PC-9 (cell line): ENCODE measurements around the gene CREB3L1. TPM values are rescaled to one million over a fixed set of nuclear protein-coding genes. Genes with fewer than 3 reads are reported as not detected.
A peak's percentile ranks its signal among the peaks of the same experiment; 100 is the strongest.

Experiments used
- BruUV-seq: library from RNA; stranded (reverse); fragments of 400-500 nt; replicated peaks from 2 replicates; lab custom pipeline; 2021; lab: Mats Ljungman, UMichigan
- CTCF ChIA-PET: fragments of 300-600 bp; sonication (Branson Sonifier 250); formaldehyde crosslinking; loops from one replicate; lab custom pipeline; 2022; ENCODE audit warnings: antibody characterized with exemption; lab: Charles Lee
- POLR2A ChIA-PET: fragments of 300-600 bp; sonication (Branson Sonifier 250); formaldehyde crosslinking; loops from one replicate; lab custom pipeline; 2022; ENCODE audit warnings: antibody characterized with exemption; ENCODE audit not compliant: unreplicated experiment; lab: Charles Lee
- DNase-seq, 2 experiments: peaks; one replicate each; pipeline versions ENCODE4 v3.0.0 to v3.0.0-alpha.2; 2015 to 2022; ENCODE audit warnings: mixed read lengths in 1 of 2
- H2AFZ ChIP-seq: fragments of 200-600 bp; sonication (generic); 2 replicates; pipeline ENCODE4 v1.8.1; 2017; ENCODE audit warnings: antibody characterized with exemption
- H3F3A ChIP-seq: fragments of 200-600 bp; sonication (generic); 2 replicates; pipeline ENCODE4 v1.8.1; 2017; ENCODE audit warnings: antibody characterized with exemption, mild to moderate bottlenecking, low read depth; ENCODE audit not compliant: insufficient read depth
- H3K27ac ChIP-seq: fragments of 200-600 bp; sonication (generic); 2 replicates; pipeline ENCODE4 v1.6.1; 2016; ENCODE audit warnings: mixed run types
- H3K27me3 ChIP-seq: fragments of 200-600 bp; sonication (generic); 2 replicates; pipeline ENCODE4 v1.6.1; 2016; ENCODE audit warnings: low read depth, mixed run types; ENCODE audit not compliant: insufficient read depth
- H3K36me3 ChIP-seq: fragments of 200-600 bp; sonication (generic); 2 replicates; pipeline ENCODE4 v1.6.1; 2016; ENCODE audit warnings: low read depth, mixed run types
- H3K4me1 ChIP-seq: fragments of 200-600 bp; sonication (generic); replicated peaks from 2 replicates; pipeline ENCODE4 v1.6.1; 2016; ENCODE audit warnings: mixed run types; ENCODE audit not compliant: insufficient read depth
- H3K4me2 ChIP-seq: fragments of 200-600 bp; sonication (generic); 2 replicates; pipeline ENCODE4 v1.6.1; 2017; ENCODE audit warnings: mixed run types
- H3K4me3 ChIP-seq: fragments of 200-600 bp; sonication (generic); 2 replicates; pipeline ENCODE4 v1.6.1; 2016; ENCODE audit warnings: mixed run types
- H3K79me2 ChIP-seq: fragments of 200-600 bp; sonication (generic); 2 replicates; pipeline ENCODE4 v1.6.1; 2017; ENCODE audit warnings: low read depth, mixed run types
- H3K9me2 ChIP-seq: fragments of 200-600 bp; sonication (generic); 2 replicates; pipeline ENCODE4 v1.8.1; 2017; ENCODE audit warnings: mild to moderate bottlenecking; ENCODE audit not compliant: insufficient read depth
- H3K9me3 ChIP-seq: fragments of 200-600 bp; sonication (generic); 2 replicates; pipeline ENCODE4 v1.8.1; 2016; ENCODE audit warnings: low read depth; ENCODE audit not compliant: insufficient read depth
- H4K20me1 ChIP-seq: fragments of 200-600 bp; sonication (generic); 2 replicates; pipeline ENCODE4 v1.8.1; 2017; ENCODE audit not compliant: insufficient read depth
- CTCF ChIP-seq: fragments of 200-600 bp; sonication (generic); conservative IDR thresholded peaks from 2 replicates; pipeline ENCODE4 v1.6.1; 2017; ENCODE audit warnings: mixed run types, antibody characterized with exemption, mild to moderate bottlenecking, moderate library complexity
- EZH2 ChIP-seq: fragments of 200-600 bp; sonication (generic); IDR thresholded peaks from 2 replicates; pipeline ENCODE4 v1.8.0; 2017; ENCODE audit warnings: antibody characterized with exemption, low read depth
- intact Hi-C: fragments of 100-400 bp; cut with micrococcal nuclease; formaldehyde crosslinking; loops from one replicate; pipeline ENCODE4 v1.10.0; 2022; ENCODE audit not compliant: unreplicated experiment
- total RNA-seq: library from RNA; stranded (reverse); gene quantifications from 2 replicates; pipeline ENCODE4 v1.2.3, GENCODE V29; 2021

Gene CREB3L1
- total RNA-seq, 1 experiment from 2014 or later: 3.1 TPM

- Histone ChIP-seq H2AFZ (no peak overlapping the region), H3K79me2 (no peaks in the 10 kb centered on the region), H3K27me3 (no peaks in the 10 kb centered on the region), H4K20me1 (no peaks in the 10 kb centered on the region), H3K4me1 (peaks cover 30% of the 10 kb centered on the region), H3K27ac (no peak overlapping the region), H3K36me3 (no peaks in the 10 kb centered on the region), H3F3A (peaks cover 25% of the 10 kb centered on the region; the same call in 1 of the 2 replicates), H3K9me2 (no peaks in the 10 kb centered on the region), H3K4me3 (no peak overlapping the region), H3K9me3 (no peaks in the 10 kb centered on the region), H3K4me2 (no peak overlapping the region)
- no peak for DNase-seq
- no peak for TF ChIP-seq CTCF
- no peak for TF ChIP-seq EZH2
- intact Hi-C loops: no loop called here
- ChIA-PET CTCF (no interaction called here), POLR2A (interaction anchor here (0.6 kb wide), 1 partner anchor 49 kb away, joined by 3 read pairs; no protein-coding TSS in a partner anchor)
- no TSS peak for BruUV-seq
Observed at GRCh38 chr11:46290011-46290410, 12.5 kb downstream of the CREB3L1 start.

- no peak overlapping the region for H2AFZ ChIP-seq
- intact Hi-C loops: no loop called here
- no peaks in the 10 kb centered on the region for H3K36me3 ChIP-seq
- H3K4me3 ChIP-seq: no peak overlapping the region
- H3K27me3 ChIP-seq: no peaks in the 10 kb centered on the region
- no peak overlapping the region for H3K27ac ChIP-seq
- H4K20me1 ChIP-seq: no peaks in the 10 kb centered on the region
- H3K79me2 ChIP-seq: no peaks in the 10 kb centered on the region
- no TSS peak for BruUV-seq
- TF ChIP-seq CTCF: no peak
- TF ChIP-seq EZH2: no peak
- no peaks in the 10 kb centered on the region for H3K9me3 ChIP-seq
- H3K9me2 ChIP-seq: no peaks in the 10 kb centered on the region
- DNase-seq: peak in 1 of 2 experiments; percentile 74
- POLR2A ChIA-PET: interaction anchor here (0.6 kb wide), 2 partner anchors 49 to 109 kb away, joined by 3 read pairs; no protein-coding TSS in a partner anchor
- CTCF ChIA-PET: no interaction called here
- peaks cover 34% of the 10 kb centered on the region for H3K4me1 ChIP-seq
- no peak overlapping the region for H3K4me2 ChIP-seq
- H3F3A ChIP-seq: peaks cover 25% of the 10 kb centered on the region; the same call in 1 of the 2 replicates
Observed at GRCh38 chr11:46290598-46291309, 13.3 kb downstream of the CREB3L1 start.

- no peak overlapping the region for H3K27ac ChIP-seq
- ChIA-PET POLR2A (no interaction called here), CTCF (no interaction called here)
- H3K27me3 ChIP-seq: no peaks in the 10 kb centered on the region
- H3K9me3 ChIP-seq: no peaks in the 10 kb centered on the region
- H3K4me3 ChIP-seq: no peak overlapping the region
- no peak for DNase-seq
- peak overlapping the region; percentile 13; the same call in 1 of the 2 replicates for H3K4me2 ChIP-seq
- H3F3A ChIP-seq: peaks cover 25% of the 10 kb centered on the region; the same call in 1 of the 2 replicates
- no peaks in the 10 kb centered on the region for H3K36me3 ChIP-seq
- TF ChIP-seq EZH2 (no peak), CTCF (no peak)
- peaks cover 42% of the 10 kb centered on the region for H3K4me1 ChIP-seq
- intact Hi-C loops: no loop called here
- H3K79me2 ChIP-seq: no peaks in the 10 kb centered on the region
- no peak overlapping the region for H2AFZ ChIP-seq
- no TSS peak for BruUV-seq
- no peaks in the 10 kb centered on the region for H3K9me2 ChIP-seq
- H4K20me1 ChIP-seq: no peaks in the 10 kb centered on the region
Observed at GRCh38 chr11:46291441-46292150, 14.1 kb downstream of the CREB3L1 start.
